ENCODE data around the gene GBP1. TPM values are rescaled to one million over a fixed set of nuclear protein-coding genes. Genes with fewer than 3 reads are reported as not detected.
"Not testable (repeated sequence)": the region's sequence is repeated elsewhere in the genome, so short reads cannot be mapped to it uniquely, and the experiment has no call there.

GBP1 gene
- total and polyA plus RNA-seq, 2 donors (not counting 3 experiments of a cell fraction or from before 2014, with no cell fraction given): 11.6 to 28.0 TPM

DNA sequence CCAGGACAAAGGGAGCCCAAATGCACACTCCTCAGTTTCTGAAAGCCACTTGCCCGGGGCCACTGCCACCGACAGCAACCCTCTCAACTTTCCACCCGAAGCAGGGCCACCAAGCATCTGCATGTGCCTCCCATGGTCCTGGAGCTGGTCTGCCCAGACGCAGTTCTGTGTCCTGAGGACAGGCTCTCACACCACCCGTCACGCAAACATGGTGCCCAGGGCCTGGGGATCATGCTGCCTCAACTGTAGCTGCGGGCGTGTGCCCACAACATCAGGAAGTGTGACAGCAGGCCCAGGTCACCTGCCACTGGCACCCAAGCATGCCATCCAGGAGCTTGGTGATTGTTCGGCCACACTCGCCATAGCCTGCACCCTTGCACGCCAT lies 14.4 kb downstream of the GBP1 start:
- no peaks in the 10 kb centered on the region for H3K27me3 ChIP-seq (ENCODE audit: control insufficient read depth in 2 of 2, insufficient read depth in 2 of 2, low read length in 2 of 2)
- H3K9ac ChIP-seq (replicated peaks; ENCODE audit: extremely low read depth, insufficient read depth, low read length): no peak overlapping the region
- no peaks in the 10 kb centered on the region for H3K79me2 ChIP-seq (ENCODE audit: control insufficient read depth, insufficient read depth, low read length)
- H2AFZ ChIP-seq (ENCODE audit: low read depth, low read length): no peak overlapping the region
- peaks cover 0 to 1% of the 10 kb centered on the region in 2 experiments for H3K36me3 ChIP-seq (ENCODE audit: control insufficient read depth in 2 of 2, extremely low read depth in 1 of 2, insufficient read depth in 2 of 2, low read length in 2 of 2)
- CTCF ChIA-PET: no interaction called here
- H4K20me1 ChIP-seq (replicated peaks; ENCODE audit: control insufficient read depth, extremely low read depth, insufficient read depth, low read length): no peaks in the 10 kb centered on the region
- H3K4me1 ChIP-seq (ENCODE audit: control insufficient read depth, extremely low read depth, insufficient read depth, low read length): no peaks in the 10 kb centered on the region
- H3K4me3 ChIP-seq (replicated peaks in 1 of 3; ENCODE audit: insufficient read depth in 1 of 3, low read depth in 1 of 3, low read length in 3 of 3): no peak overlapping the region
- dilution Hi-C loops (cut with MboI; ENCODE audit: extremely low pct_ligation_motif_present, low sequenced_read_pairs) (no loop called here), intact Hi-C loops (cut with micrococcal nuclease) (no loop called here)
- H3K9me1 ChIP-seq (replicated peaks; ENCODE audit: control insufficient read depth, extremely low read depth, insufficient read depth, low read length): no peaks in the 10 kb centered on the region
- DNase-seq (ENCODE audit: low read depth, low spot score): no peak
- no peaks in the 10 kb centered on the region for H3K9me3 ChIP-seq (replicated peaks; ENCODE audit: control insufficient read depth, insufficient read depth, low read length)
- H3K4me2 ChIP-seq (ENCODE audit: insufficient read depth, low read length): no peak overlapping the region
- TF ChIP-seq JUN (IDR thresholded peaks at IDR 0.05; ENCODE audit: borderline replicate concordance, insufficient read depth, insufficient read length, low read depth): no peak
- no peak for TF ChIP-seq POLR2AphosphoS5 (IDR thresholded peaks at IDR 0.05; ENCODE audit: insufficient read depth, low read depth, low read length)
- TF ChIP-seq GATA2 (IDR thresholded peaks at IDR 0.05; ENCODE audit: insufficient read depth, insufficient read length, low read depth, low read length): no peak
- TF ChIP-seq MYC (IDR thresholded peaks at IDR 0.05; ENCODE audit: low read depth, low read length): no peak
- no peak for TF ChIP-seq FOS (IDR thresholded peaks at IDR 0.05; ENCODE audit: borderline replicate concordance, insufficient read depth, low read length)
- TF ChIP-seq, protein P1, sequence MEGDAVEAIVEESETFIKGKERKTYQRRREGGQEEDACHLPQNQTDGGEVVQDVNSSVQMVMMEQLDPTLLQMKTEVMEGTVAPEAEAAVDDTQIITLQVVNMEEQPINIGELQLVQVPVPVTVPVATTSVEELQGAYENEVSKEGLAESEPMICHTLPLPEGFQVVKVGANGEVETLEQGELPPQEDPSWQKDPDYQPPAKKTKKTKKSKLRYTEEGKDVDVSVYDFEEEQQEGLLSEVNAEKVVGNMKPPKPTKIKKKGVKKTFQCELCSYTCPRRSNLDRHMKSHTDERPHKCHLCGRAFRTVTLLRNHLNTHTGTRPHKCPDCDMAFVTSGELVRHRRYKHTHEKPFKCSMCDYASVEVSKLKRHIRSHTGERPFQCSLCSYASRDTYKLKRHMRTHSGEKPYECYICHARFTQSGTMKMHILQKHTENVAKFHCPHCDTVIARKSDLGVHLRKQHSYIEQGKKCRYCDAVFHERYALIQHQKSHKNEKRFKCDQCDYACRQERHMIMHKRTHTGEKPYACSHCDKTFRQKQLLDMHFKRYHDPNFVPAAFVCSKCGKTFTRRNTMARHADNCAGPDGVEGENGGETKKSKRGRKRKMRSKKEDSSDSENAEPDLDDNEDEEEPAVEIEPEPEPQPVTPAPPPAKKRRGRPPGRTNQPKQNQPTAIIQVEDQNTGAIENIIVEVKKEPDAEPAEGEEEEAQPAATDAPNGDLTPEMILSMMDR (IDR thresholded peaks at IDR 0.05; ENCODE audit: extremely low read depth in 1 of 2, insufficient read depth in 1 of 2, low read depth in 1 of 2, low read length in 2 of 2): no peak
- TF ChIP-seq EZH2 (IDR thresholded peaks at IDR 0.05; ENCODE audit: borderline replicate concordance, low read depth, low read length, severe bottlenecking): no peak
- no peak for TF ChIP-seq POLR2A (IDR thresholded peaks at IDR 0.05; ENCODE audit: low read depth, low read length)
- TF ChIP-seq, protein P2, sequence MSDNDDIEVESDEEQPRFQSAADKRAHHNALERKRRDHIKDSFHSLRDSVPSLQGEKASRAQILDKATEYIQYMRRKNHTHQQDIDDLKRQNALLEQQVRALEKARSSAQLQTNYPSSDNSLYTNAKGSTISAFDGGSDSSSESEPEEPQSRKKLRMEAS (IDR thresholded peaks at IDR 0.05; ENCODE audit: insufficient read depth, insufficient read length): no peak
- H3K27ac ChIP-seq (ENCODE audit: insufficient read depth, low read depth, low read length): no peak overlapping the region
- no peak for FAIRE-seq
- no TSS peak for BruUV-seq (replicated peaks)
- POLR2A ChIA-PET: no interaction called here

DNA sequence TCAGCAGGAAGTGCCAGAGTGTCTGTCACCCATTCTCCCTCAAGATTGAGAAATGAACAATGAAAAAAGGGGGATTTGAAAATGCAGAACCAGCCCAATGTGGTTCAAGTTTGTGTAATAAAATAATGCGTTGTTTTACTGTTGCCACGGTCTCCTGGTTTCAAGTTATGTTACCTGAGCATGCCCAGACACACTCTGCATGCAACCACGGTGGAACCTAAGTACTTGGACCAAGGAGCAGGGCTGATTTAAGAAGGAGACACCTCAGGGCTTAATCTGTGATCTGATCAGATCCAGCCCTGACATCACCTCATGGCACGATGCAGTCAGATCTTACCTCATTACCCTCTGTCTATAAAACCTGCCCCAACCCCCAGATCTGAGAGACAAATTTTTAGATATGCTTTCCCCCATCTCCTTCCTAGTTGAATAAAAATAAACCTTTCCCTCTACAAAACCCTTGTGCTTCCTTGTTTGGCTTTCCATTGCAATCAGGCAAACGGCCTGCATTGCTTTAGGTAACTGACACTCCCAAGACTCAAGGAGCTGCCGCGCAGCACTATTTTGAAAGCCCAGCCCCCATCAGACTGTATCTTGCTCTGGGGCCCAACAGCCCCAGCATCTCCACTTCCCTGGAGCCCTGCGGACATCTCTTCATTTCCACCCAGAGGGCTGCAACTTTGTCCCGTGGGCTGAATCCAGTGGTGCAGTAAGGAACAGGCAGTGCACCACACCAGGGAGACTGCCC lies 14.9 kb downstream of the GBP1 start:
- H3K9ac ChIP-seq (replicated peaks; ENCODE audit: extremely low read depth, insufficient read depth, low read length); H3K9me3 ChIP-seq (replicated peaks; ENCODE audit: control insufficient read depth, insufficient read depth, low read length); H3K27ac ChIP-seq (ENCODE audit: insufficient read depth, low read depth, low read length); FAIRE-seq; H3K27me3 ChIP-seq (ENCODE audit: control insufficient read depth in 2 of 2, insufficient read depth in 2 of 2, low read length in 2 of 2); H4K20me1 ChIP-seq (replicated peaks; ENCODE audit: control insufficient read depth, extremely low read depth, insufficient read depth, low read length); POLR2A ChIA-PET; CTCF ChIA-PET; H3K9me1 ChIP-seq (replicated peaks; ENCODE audit: control insufficient read depth, extremely low read depth, insufficient read depth, low read length); H3K79me2 ChIP-seq (ENCODE audit: control insufficient read depth, insufficient read depth, low read length); H3K4me3 ChIP-seq (replicated peaks in 1 of 3; ENCODE audit: insufficient read depth in 1 of 3, low read depth in 1 of 3, low read length in 3 of 3); intact Hi-C loops (cut with micrococcal nuclease); H3K4me1 ChIP-seq (ENCODE audit: control insufficient read depth, extremely low read depth, insufficient read depth, low read length); H2AFZ ChIP-seq (ENCODE audit: low read depth, low read length); DNase-seq (ENCODE audit: low read depth, low spot score); dilution Hi-C loops (cut with MboI; ENCODE audit: extremely low pct_ligation_motif_present, low sequenced_read_pairs); H3K4me2 ChIP-seq (ENCODE audit: insufficient read depth, low read length); BruUV-seq (replicated peaks); H3K36me3 ChIP-seq (ENCODE audit: control insufficient read depth in 2 of 2, extremely low read depth in 1 of 2, insufficient read depth in 2 of 2, low read length in 2 of 2): not testable (repeated sequence)

DNA sequence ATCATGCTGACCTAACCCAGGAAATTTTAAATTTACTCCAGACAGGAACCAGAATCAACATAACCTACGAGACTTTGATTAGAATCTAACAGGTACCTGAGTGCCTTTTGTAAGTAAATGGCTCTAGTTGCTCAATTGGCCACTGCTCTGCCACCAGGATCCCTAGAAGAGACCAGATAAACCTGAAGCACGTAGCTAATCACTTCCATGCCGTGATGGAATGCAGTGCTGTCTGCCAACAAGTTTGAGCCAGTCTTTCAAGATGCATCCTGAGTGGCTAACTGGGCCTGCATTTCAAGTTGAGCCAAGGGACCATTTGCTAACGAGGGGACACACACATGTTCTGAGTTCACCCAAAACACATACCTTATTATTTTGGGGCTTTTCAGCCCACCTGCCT lies 15.8 kb downstream of the GBP1 start:
- H3K4me1 ChIP-seq (ENCODE audit: control insufficient read depth, extremely low read depth, insufficient read depth, low read length); dilution Hi-C loops (cut with MboI; ENCODE audit: extremely low pct_ligation_motif_present, low sequenced_read_pairs); H3K4me3 ChIP-seq (replicated peaks in 1 of 3; ENCODE audit: insufficient read depth in 1 of 3, low read depth in 1 of 3, low read length in 3 of 3); CTCF ChIA-PET; H3K9me3 ChIP-seq (replicated peaks; ENCODE audit: control insufficient read depth, insufficient read depth, low read length); H3K4me2 ChIP-seq (ENCODE audit: insufficient read depth, low read length); H3K9me1 ChIP-seq (replicated peaks; ENCODE audit: control insufficient read depth, extremely low read depth, insufficient read depth, low read length); BruUV-seq (replicated peaks); H3K9ac ChIP-seq (replicated peaks; ENCODE audit: extremely low read depth, insufficient read depth, low read length); H3K36me3 ChIP-seq (ENCODE audit: control insufficient read depth in 2 of 2, extremely low read depth in 1 of 2, insufficient read depth in 2 of 2, low read length in 2 of 2); H3K27me3 ChIP-seq (ENCODE audit: control insufficient read depth in 2 of 2, insufficient read depth in 2 of 2, low read length in 2 of 2); H3K79me2 ChIP-seq (ENCODE audit: control insufficient read depth, insufficient read depth, low read length); DNase-seq (ENCODE audit: low read depth, low spot score); H2AFZ ChIP-seq (ENCODE audit: low read depth, low read length); H3K27ac ChIP-seq (ENCODE audit: insufficient read depth, low read depth, low read length); H4K20me1 ChIP-seq (replicated peaks; ENCODE audit: control insufficient read depth, extremely low read depth, insufficient read depth, low read length); POLR2A ChIA-PET; intact Hi-C loops (cut with micrococcal nuclease): not testable (repeated sequence)
- FAIRE-seq: peak; percentile 59

Measured in endothelial cell of umbilical vein (primary cell).